NCI-H187 treated with DMSO at 0.1 percent for 48 hours (cell line): ENCODE data around the gene TRABD.

Experiments
- DNase-seq: peaks from one replicate; lab custom pipeline; 2025; lab: John Stamatoyannopoulos, UW

Gene TRABD

DNA sequence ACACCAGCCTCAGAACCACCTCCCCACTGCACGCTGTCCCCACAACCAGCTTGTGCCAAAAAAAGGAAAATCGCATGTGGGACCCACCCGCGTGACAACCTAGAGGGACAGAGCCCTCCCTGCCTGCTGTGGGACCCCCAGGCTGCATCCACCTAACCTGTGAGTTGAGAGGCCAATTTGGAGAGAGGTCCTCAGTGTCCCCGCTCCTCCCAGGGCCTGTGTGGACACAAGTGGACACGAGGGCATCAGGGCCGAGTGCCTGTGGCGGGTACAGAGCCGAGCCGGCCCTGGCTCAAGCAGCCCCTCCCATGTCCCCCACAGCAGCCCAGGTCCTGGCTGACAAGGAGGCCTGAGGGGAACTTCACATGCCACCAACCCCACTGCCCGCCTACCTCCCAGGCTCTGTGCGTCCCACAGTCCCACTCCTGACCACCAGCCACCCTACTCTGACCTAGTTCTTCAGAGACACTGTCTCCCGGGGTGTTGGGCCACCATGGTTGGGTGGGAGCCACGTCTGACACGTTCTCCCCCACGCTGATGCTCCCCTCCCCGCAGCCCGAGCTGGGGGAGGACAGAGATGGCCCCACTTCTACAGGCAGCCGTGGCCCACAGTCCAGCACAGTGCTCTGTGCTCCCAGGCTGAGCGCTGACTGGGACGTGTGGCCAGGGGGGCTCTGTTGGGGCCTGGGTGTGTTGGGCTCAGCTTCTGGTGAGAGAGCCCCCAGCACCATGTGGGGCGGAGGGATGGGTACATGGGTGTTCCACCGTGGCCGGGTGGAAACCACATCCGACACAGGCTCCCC is 34.3 kb downstream of the TRABD start:
- no peak for DNase-seq

DNA sequence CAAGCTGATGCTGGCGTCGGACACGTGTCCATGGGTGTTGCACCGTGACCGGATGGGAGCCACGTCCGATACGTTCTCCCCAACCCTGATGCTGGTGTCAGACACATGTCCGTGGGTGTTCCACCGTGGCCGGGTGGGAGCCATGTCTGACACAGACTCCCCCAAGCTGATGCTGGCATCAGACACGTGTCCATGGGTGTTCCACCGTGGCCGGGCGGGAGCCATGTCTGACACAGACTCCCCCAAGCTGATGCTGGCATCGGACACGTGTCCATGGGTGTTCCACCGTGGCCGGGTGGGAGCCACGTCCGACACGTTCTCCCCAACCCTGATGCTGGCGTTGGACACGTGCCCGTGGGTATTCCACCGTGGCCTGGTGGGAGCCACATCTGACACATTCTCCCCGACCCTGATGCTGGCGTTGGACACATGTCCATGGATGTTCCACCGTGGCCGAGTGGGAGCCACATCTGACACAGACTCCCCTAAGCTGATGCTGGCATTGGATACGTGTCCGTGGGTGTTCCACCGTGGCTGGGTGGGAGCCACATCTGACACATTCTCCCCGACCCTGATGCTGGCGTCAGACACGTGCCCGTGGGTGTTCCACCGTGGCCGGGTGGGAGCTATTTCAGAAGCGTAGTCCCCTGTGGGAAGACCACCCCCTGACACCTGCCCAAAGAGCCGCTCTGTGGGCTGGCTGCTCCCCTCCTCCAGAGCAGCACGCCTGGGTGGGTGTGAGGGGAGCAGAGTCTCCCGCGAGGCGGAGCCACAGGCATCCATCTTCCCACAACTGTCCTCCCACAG is 35.1 kb downstream of the TRABD start:
- no peak for DNase-seq

DNA sequence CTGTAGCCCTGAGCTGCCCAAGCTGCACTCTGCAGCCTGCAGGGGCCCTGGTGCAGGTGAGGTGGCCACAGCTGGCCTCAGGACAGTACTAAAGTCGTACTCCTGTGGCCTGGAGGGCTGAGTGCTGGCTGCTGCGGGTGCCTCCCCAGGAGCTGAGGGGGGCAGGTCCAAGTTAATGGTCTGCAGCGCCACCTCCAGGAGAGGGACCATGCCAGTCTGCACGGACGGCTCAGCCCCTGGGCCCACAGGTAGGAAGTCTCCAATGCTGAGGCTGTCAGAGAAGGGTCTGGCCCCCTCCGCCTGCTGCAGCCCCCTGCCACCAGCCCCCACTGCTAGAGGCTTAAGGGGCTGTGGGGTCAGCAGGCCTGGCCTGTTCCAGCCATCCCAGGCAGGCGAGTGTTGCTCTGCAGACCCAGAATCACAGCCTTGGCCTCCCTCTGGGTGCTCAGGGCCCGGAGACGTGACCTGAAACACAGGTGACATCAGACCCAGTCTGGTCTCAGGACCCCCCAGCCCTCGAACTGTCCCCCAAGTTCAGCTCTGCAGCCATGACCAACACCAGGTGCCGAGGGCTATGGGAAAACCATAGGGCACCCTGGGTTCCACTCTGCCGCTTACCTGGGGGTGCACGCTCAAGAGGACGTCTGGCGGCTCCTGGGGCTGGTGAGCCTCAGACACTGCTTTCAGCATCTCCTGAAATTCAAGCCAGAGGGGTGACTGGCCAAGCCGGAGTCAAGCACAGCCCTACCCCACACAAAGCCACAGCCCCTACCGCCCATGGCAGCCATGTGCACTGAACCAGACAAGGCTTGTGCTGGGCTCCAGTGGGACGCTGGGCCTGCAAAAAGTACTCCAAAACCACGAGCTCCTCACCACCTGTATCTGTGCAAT is 35.9 kb downstream of the TRABD start:
- no peak for DNase-seq

GRCh38 chr22:50222508-50222907 is 36.8 kb downstream of the TRABD start:
- no peak for DNase-seq

DNA sequence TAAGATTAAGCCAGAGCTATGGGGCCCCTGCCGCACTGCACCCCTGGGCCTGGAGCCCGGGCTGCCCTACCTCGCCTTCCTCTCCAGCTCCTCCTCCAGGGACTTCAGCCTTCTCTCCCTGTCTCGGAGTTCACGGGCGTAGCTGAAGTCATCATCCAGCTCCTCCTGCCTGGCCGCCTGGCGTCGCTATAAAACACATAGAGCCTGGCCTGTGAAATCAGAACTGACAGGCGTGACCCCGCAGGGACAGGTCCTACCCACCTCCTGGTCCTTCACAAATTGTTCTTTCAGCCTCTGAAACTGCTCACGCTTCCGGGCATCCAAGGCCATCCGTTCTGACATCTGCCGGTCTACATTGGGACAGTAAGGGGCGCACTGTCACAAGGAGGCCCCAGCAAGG is 38.4 kb downstream of the TRABD start:
- no peak for DNase-seq

DNA sequence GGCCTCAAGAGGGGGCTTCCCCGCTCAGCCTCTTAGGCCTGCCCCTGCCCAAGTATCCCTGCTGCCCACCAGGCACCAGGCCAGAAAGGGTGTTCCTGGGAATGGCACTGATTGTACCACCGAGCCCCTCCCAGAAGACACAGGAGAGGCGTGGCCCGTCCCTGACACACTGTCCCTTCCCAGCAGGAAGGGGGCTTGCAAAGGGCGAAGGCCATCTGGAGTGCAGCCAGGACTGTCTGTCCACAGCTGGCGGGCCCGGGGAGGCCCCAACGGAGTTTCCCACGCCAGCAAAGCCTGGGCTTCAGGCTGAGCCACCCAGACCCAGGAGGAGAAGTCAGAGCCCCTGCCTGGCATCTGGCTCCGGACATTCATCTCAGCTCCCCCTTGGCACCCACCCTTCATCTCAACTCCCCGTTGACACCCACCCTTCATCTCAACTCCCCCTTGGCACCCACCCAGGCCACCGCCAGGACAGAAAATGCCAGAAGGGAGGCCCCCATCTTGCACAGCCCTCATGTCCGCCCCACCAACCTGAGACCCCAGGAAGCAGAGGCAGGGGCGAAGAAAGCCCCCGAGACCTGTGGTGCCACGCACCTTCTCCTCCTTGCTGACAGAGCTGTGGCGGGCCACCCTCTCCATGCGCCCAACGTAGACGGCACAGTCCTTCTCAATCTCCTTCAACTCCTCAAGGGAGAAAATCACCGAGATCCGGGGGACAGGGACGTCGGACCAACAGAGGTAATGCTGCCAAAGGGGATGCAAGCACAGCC is 39.7 kb downstream of the TRABD start:
- DNase-seq: no peak

DNA sequence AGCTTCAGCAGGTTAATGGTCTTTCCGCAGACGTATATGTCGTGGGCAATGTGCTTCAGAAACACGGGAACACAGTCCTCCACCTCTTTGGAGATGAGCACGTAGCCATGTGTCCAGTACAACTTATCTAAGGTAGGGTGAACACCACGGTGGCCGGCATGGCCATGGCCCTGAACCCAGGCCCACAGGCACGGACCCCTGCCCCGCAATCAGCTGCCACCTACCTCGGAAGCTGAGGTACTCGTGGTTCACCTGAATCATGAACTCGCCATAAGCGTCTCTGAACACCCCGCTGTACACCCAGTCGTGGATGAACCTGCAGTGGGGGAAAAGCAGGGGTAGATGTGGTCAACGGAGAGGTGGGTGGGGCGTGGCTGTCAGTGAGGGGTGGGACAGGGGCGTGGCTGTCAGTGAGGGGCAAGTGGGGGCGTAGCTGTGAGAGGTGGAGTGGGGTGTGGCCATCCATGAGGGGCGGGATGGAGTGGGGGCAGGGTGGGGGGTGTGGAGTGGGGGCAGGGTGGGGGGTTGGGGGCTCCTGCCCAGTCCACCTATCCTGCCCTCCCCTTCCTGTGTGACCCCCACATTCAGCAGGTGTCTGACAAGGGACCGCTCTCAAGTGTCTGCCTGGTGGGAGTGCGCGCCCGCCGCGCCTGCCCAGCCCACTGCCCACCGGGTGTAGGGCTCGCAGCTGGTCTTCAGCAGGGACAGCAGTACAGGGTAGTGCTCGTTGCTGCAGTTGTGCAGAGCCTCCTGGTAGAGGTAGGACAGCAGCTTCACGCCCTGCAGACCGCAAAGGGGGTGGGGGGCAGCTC is 40.6 kb downstream of the TRABD start:
- no peak for DNase-seq

- DNase-seq: no peak
These were observed 41.1 kb downstream of the TRABD start for GRCh38 chr22:50226875-50227165.

DNA sequence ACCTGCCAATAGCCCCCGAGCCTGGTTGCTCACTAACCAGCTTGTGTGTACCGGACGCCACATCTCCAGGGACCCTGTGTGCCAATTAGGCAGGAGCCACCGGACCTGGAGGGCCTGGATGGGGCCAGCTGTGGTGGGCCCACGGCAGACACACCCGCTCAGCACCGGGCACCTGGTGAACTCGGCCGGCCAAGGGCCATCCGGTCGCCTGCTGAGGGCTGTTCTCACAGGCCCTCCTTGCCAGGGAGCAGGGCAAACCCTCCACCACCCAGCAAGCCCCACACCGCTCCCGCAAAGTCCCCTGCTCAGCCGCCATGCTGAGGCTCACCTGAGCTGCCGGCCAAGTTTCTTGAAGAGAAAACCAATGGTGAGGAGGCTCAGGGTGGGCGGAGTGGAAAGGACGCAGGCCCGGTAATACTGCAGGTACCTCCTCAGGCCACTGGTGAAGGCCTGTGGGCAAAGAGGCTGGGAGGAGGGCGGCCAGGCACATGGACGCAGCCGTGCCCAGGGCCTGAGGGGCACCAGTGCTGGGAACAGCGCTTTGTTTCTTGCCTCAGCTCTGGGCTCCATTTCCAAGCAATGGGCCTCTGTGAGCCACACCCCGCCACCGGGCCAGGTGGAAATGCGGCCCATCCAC is 42.0 kb downstream of the TRABD start:
- no peak for DNase-seq

GRCh38 chr22:50228366-50228765 is 42.7 kb downstream of the TRABD start:
- DNase-seq: no peak

DNA sequence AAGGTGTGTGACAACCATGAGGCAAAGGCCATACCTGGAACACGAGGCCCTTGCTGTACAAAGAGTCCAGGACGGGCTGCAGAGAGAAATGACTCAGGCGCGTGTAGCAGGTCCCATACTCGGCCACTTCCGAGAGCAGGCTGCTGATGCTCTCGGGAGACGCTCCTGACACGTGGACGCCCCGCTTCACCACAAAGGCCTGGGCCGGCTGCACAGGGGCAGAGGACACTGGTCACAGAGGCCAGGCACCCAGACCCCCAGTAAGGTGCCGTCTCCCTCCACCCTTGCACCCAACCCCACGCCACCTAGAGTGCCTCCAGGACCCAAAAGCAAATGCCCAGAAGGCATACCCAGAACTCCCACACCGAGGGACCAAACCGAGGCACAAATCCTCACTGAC is 43.7 kb downstream of the TRABD start:
- no peak for DNase-seq

- DNase-seq: no peak
These were observed 46.9 kb downstream of the TRABD start for GRCh38 chr22:50232481-50233151.

DNA sequence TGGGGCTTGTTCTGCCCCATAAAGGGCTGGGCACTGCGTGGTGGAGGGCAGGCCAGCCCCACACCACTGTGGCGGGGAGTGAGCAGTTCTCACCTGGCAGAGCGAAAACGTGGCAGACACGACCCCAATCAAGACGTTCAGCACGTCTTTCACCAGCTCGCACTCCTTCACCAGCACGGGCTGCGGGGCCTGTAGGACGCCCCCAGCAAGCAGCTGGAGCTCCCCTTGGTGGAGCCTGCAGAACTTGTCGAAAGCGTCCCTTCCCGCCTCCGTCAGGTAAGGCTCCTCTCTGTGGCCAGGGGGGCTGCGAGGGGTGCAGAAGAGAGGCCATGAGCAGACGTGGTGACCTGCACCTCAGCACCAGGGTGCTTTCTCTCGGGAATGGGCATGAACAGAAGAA is 47.5 kb downstream of the TRABD start:
- DNase-seq: no peak

- DNase-seq: no peak
These were observed 51.2 kb downstream of the TRABD start for GRCh38 chr22:50236731-50237409.

DNA sequence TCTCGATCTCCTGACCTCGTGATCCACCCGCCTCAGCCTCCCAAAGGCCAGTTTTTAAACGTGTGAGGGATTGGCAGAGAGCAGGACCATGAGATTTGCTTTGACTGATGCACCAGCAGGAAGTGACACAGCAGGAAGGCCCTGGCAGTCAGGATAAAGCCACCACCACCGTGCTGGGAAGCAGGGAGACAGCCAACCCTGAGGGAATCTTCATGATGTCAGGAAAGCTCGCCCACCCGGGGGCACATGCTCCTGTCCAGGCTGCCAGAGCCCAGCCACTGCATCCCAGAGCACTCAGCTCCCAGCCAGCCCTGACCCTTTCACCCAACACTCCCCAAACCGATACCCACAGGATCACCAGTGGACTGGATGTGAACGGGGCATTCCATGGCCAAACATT is 53.0 kb downstream of the TRABD start:
- DNase-seq: no peak

DNA sequence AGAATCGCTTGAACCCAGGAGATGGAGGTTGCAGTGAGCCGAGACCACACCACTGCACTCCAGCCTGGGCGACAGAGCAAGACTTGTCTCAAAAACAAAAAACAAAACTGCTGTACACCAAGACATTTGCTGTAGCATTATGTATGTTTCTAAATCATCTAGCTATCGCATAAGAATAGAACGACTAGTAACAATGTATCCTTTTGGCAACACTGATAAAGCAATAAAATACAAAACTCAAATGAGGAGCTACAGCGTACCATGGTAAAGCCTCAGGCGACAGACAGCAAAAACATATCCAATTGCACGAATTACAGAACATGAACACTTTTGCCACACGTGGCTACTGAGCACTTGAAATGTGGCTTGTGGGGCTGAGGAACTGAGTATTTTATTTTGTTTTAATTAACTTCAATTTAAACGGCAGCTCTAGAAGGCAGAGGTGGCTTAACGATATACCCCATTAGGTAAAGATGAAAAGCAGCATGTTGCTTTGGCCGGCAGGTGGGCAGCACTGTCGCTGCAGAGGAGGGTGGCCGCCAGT is 56.8 kb downstream of the TRABD start:
- DNase-seq: no peak

DNA sequence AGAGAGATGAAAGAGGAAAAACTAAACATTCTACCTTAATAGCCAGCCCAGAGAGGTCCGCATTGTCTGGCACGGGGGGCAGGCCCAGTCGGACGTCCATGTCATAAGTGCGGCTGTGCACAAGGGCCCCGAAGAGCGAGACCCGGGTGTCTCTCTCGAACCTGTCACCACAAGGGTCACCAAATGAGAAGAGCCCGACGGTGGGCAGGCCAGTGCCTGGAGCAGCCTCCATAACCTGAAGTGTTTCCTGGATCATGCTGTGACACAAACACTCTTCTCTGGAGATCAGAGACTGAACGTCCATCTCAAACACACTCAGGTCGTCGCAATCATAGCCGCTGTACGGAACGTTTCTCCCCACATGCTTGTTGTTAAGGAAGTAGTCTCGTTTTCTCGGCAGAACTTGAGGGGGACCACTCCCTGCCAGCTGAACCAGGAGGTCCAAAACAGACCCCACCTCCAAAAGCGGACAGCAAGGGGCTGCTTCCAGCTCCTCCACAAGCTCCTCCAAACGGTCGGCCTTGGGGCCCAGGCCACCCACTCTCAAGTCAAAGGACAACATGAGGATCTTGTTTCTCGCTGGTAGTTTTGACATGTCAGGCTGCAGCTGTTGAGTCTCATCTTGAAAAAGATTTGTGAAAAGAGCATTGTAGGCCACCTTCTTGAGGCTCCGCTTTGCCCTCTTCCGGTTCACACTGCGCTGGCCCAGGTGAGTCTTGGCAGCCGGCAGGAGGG is 58.1 kb downstream of the TRABD start:
- no peak for DNase-seq
